ENCODE measurements around the gene RPL32. TPM values are rescaled to one million over a fixed set of nuclear protein-coding genes. Genes with fewer than 3 reads are reported as not detected.

Gene RPL32
- polyA plus RNA-seq, 1 of the 3 experiments (the other 2 are of a cell fraction) = 2,311 TPM

DNA sequence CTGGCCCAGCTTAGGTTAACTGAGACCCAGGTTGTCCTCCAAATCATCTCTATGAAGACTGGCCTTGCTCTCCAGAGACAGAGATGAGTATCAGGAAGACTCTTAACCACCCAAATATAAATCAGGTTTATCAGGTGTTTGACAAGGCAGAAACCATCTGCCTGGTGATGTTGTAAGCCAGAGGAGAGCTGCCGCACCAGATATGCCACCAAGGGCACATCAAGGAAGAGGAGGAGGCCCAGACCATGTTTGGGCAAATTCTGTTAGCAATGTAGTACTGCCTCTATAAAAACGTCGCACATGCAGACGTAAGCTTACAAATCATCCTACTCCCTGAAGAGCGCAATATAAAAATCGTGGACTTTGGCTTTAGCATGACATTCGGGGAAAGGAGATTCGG is 21.0 kb upstream of the RPL32 start:
- Histone ChIP-seq H4K20me1 (ENCODE audit: insufficient read depth) (no peaks in the 10 kb centered on the region), H2AFZ (ENCODE audit: low read depth) (no peak overlapping the region), H3K9ac (no peak overlapping the region), H3K4me2 (no peak overlapping the region), H3K4me3 (ENCODE audit: low read depth in 2 of 2, low read length in 1 of 2) (no peak overlapping the region), H3K9me3 (no peaks in the 10 kb centered on the region), H3K27ac (ENCODE audit: low read depth in 2 of 2, low read length in 1 of 2) (no peak overlapping the region), H3K27me3 (ENCODE audit: insufficient read depth) (no peaks in the 10 kb centered on the region; the same call in 1 of the 2 replicates), H3K36me3 (replicated peaks in 1 of 2; ENCODE audit: control insufficient read depth in 1 of 2, insufficient read depth in 2 of 2, low read length in 1 of 2) (no peaks in the 10 kb centered on the region), H3K9me2 (no peaks in the 10 kb centered on the region), H3K4me1 (ENCODE audit: control insufficient read depth in 1 of 2, insufficient read depth in 2 of 2, low read depth in 1 of 2, low read length in 1 of 2) (no peaks in the 10 kb centered on the region), H3F3A (replicated peaks; ENCODE audit: insufficient read depth) (no peaks in the 10 kb centered on the region), H3K79me2 (ENCODE audit: insufficient read depth) (no peaks in the 10 kb centered on the region)
- POLR2A ChIA-PET = no interaction called here
- WGBS (ENCODE audit: low lambda C conversion rate) = 75% methylated on average over 8 of the region's 8 CpGs
- no peak for DNase-seq
- TF ChIP-seq MEF2A (IDR thresholded peaks at IDR 0.05; ENCODE audit: borderline replicate concordance, low read depth) = no peak
- TF ChIP-seq REST (IDR thresholded peaks at IDR 0.05; ENCODE audit: low read depth, low read length) = no peak
- no peak for TF ChIP-seq RFX5 (IDR thresholded peaks at IDR 0.05; ENCODE audit: low read length)
- TF ChIP-seq, protein P1, sequence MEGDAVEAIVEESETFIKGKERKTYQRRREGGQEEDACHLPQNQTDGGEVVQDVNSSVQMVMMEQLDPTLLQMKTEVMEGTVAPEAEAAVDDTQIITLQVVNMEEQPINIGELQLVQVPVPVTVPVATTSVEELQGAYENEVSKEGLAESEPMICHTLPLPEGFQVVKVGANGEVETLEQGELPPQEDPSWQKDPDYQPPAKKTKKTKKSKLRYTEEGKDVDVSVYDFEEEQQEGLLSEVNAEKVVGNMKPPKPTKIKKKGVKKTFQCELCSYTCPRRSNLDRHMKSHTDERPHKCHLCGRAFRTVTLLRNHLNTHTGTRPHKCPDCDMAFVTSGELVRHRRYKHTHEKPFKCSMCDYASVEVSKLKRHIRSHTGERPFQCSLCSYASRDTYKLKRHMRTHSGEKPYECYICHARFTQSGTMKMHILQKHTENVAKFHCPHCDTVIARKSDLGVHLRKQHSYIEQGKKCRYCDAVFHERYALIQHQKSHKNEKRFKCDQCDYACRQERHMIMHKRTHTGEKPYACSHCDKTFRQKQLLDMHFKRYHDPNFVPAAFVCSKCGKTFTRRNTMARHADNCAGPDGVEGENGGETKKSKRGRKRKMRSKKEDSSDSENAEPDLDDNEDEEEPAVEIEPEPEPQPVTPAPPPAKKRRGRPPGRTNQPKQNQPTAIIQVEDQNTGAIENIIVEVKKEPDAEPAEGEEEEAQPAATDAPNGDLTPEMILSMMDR (IDR thresholded peaks at IDR 0.05) = no peak
- no peak for TF ChIP-seq GATA2 (CRISPR knock-in tag; IDR thresholded peaks at IDR 0.05)
- TF ChIP-seq JUND (IDR thresholded peaks at IDR 0.05) = no peak
- TF ChIP-seq, protein P2, sequence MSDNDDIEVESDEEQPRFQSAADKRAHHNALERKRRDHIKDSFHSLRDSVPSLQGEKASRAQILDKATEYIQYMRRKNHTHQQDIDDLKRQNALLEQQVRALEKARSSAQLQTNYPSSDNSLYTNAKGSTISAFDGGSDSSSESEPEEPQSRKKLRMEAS (IDR thresholded peaks at IDR 0.05; ENCODE audit: low read depth) = no peak
- no peak for TF ChIP-seq YY1 (IDR thresholded peaks at IDR 0.05; ENCODE audit: low read depth)
- TF ChIP-seq RCOR1 (IDR thresholded peaks at IDR 0.05; ENCODE audit: low read length) = no peak
- no peak for TF ChIP-seq NFIC (IDR thresholded peaks at IDR 0.05; ENCODE audit: borderline replicate concordance)
- TF ChIP-seq FOXM1 (IDR thresholded peaks at IDR 0.05; ENCODE audit: low read depth) = no peak
- no peak for TF ChIP-seq SIN3A (IDR thresholded peaks at IDR 0.05; ENCODE audit: borderline replicate concordance, low read depth, low read length)
- TF ChIP-seq TAF1 (IDR thresholded peaks at IDR 0.05; ENCODE audit: borderline replicate concordance, low read depth, low read length) = no peak
- TF ChIP-seq ZBTB33 (IDR thresholded peaks at IDR 0.05; ENCODE audit: borderline replicate concordance, low read depth) = no peak
- TF ChIP-seq TCF12 (IDR thresholded peaks at IDR 0.05) = no peak
- no peak for TF ChIP-seq NRF1 (IDR thresholded peaks at IDR 0.05; ENCODE audit: low read depth, low read length)
- TF ChIP-seq CHD2 (IDR thresholded peaks at IDR 0.05; ENCODE audit: low read length, partially characterized antibody) = no peak
- TF ChIP-seq SMC3 (IDR thresholded peaks at IDR 0.05; ENCODE audit: low read depth, low read length) = no peak
- CTCF ChIA-PET = interaction anchor here (1.2 to 13.3 kb wide), 4 partner anchors 10 to 122 kb away, joined by 3 to 150 read pairs (median 10); partner anchors contain the start of gene RPL32

All from SK-N-SH (cell line).